Measurements from ENCODE around the gene WDR77. TPM values are rescaled to one million over a fixed set of nuclear protein-coding genes. Genes with fewer than 3 reads are reported as not detected.

The WDR77 gene
- total and polyA plus RNA-seq, 5 experiments from 2014 or later = 35.4 to 44.6 (median 36.9) TPM

DNA sequence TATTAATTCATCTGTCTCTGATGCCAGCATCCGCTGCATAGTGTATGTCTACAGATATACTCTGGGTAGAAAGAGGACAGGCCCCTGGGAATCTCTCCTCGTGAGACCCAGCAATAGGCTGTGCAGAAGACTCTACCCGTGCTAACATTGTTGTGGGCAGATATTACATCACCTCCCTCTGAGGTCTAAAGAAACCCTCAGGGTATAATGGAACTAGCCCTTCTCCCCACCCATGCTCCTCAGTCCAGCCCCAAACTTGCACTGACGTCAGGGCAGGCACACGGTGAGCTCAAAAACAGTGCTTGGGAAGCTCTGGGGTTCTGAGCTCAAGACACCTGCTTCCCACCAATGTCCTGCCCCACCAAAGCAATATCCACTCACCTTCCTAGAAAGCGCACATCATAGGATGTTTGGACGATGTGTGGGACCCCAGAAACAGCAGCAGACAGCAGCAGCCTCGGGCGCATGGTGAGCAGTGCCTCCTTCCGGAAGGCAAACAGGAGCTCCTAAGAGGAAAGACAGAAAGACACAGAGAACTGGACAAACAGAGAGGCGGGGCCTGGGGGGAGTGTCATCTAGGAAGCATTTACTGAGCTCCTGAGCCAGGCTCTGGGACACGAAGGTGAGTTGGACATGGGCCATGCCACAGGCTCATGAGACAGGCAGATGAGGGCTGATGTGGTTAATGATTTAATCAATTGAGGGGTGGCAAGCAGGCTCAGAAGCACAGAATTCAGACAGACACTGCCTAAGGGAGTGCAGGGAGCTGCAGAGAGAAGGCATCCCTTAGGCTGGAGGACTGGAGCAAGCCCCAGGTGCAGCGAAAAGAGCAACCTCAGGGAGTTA, 26.3 kb downstream of the WDR77 start:
- DNase-seq (no peak), ATAC-seq (no peak)
- peaks cover 7 to 26% (median 21%) of the 10 kb centered on the region in 3 donors for H3K36me3 Mint-ChIP-seq
- POLR2A ChIA-PET = no interaction called here
- H3K9me3 Mint-ChIP-seq = no peaks in the 10 kb centered on the region
- H3K27ac Mint-ChIP-seq = no peak overlapping the region
- H3K4me1 Mint-ChIP-seq = peaks cover 0 to 8% (median 2%) of the 10 kb centered on the region in 4 donors
- peaks cover 0 to 2% (median 0%) of the 10 kb centered on the region in 5 donors for H3K27me3 Mint-ChIP-seq
- no peak overlapping the region for H3K4me3 Mint-ChIP-seq

DNA sequence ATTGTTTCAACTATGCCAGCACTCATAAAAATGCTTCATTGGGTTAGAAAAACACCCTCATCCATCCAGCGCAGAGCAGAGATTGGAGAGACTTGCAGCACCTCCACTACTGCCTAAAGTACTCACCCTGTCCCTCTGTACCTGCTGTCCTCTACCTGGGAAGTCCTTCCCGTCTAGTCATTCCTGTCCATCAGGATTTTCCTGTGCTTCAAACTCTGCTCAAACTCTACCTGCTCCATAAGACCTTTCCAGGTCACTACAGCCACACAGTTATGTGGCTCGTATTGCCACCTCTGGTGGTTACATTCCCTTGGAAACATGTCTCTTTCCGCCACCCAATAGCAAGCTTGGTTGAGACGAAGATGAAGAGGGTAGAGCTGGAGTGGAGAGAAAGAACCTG, 28.7 kb downstream of the WDR77 start:
- H3K4me3 Mint-ChIP-seq = no peak overlapping the region
- no peak for DNase-seq
- POLR2A ChIA-PET = interaction anchor here (1.3 kb wide), 1 partner anchor 15 kb away, joined by 5 read pairs; no protein-coding TSS in a partner anchor
- peaks cover 17 to 48% (median 41%) of the 10 kb centered on the region in 3 donors for H3K36me3 Mint-ChIP-seq
- H3K9me3 Mint-ChIP-seq = no peaks in the 10 kb centered on the region
- peaks cover 0 to 2% (median 0%) of the 10 kb centered on the region in 4 donors for H3K4me1 Mint-ChIP-seq
- ATAC-seq = no peak
- H3K27me3 Mint-ChIP-seq = peaks cover 0 to 2% (median 0%) of the 10 kb centered on the region in 5 donors
- H3K27ac Mint-ChIP-seq = peak overlapping the region in 1 of 10 donors; percentile 26

DNA sequence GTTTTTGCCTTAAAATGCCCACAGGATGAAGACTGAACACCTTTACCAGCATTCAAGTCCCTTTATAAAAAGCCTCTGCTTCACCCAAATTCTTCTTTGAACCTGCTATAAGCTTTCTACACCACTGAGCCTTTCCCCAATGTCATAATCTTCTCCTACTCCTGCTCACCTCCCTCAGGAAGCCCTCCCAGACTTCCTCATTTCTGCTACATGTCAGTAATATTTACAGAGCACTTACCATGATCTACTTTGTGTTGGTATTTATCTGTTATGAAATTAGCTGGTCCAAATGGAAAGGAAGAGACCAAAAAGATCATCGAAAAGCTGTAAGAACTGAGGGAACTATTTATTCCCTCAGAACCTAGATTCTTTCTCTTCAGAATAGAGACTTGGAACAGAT, 30.0 kb downstream of the WDR77 start:
- ATAC-seq (no peak), DNase-seq (no peak)
- Mint-ChIP-seq H3K36me3 (peaks cover 17 to 59% (median 53%) of the 10 kb centered on the region in 3 donors), H3K4me3 (no peak overlapping the region), H3K9me3 (no peaks in the 10 kb centered on the region), H3K27me3 (peaks cover 0 to 2% (median 0%) of the 10 kb centered on the region in 5 donors), H3K4me1 (peaks cover 0 to 2% (median 0%) of the 10 kb centered on the region in 4 donors), H3K27ac (no peak overlapping the region)
- POLR2A ChIA-PET = no interaction called here

DNA sequence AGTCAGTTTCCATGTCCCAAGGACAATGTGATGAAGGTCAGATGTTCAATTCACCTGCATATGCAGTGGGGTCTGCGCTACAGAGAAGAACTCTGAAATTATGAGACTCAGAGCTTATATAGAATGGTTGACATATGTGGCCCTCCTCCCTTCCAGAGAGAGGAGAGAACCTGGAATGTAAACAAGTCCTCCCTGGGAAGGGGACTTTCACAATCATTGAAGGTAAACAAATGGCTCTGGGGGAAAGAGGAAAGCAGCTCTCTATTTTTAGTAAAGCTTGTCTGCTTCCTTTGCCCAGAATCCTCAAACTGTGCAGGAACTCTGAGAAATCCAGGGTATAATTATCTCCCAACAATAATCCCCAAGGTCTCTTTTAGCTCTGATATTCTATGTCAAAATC, 31.3 kb downstream of the WDR77 start:
- peaks cover 0 to 2% (median 0%) of the 10 kb centered on the region in 4 donors for H3K4me1 Mint-ChIP-seq
- H3K9me3 Mint-ChIP-seq = no peaks in the 10 kb centered on the region
- DNase-seq (no peak), ATAC-seq (no peak)
- no peak overlapping the region for H3K4me3 Mint-ChIP-seq
- peaks cover 0 to 2% (median 0%) of the 10 kb centered on the region in 5 donors for H3K27me3 Mint-ChIP-seq
- H3K27ac Mint-ChIP-seq = no peak overlapping the region
- POLR2A ChIA-PET = no interaction called here
- H3K36me3 Mint-ChIP-seq = peaks cover 17 to 61% (median 55%) of the 10 kb centered on the region in 3 donors

DNA sequence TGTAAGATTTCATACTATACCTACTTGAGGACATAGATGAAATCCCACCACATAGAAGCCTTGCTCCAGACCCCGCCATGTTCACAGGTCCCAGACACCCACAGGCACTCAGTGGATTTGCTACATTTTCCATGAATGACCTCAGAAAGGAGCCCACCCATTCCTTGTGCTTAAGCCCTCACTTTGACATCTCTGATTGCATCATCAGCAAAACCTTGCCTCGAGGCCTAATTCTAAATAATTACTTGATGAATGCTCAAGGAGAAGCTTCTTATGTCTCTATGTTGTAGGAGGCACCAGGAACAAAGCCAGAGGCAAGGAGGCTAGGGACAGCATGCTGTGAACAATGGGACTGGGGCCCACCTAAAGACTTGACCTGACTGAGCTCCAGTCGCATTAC, 33.6 kb downstream of the WDR77 start:
- no peak overlapping the region for H3K27ac Mint-ChIP-seq
- ATAC-seq (no peak), DNase-seq (no peak)
- peaks cover 0 to 2% (median 0%) of the 10 kb centered on the region in 5 donors for H3K27me3 Mint-ChIP-seq
- H3K4me1 Mint-ChIP-seq = peaks cover 0 to 2% (median 0%) of the 10 kb centered on the region in 4 donors
- no peak overlapping the region for H3K4me3 Mint-ChIP-seq
- H3K36me3 Mint-ChIP-seq = peaks cover 14 to 57% (median 38%) of the 10 kb centered on the region in 3 donors
- H3K9me3 Mint-ChIP-seq = no peaks in the 10 kb centered on the region
- POLR2A ChIA-PET = no interaction called here

DNA sequence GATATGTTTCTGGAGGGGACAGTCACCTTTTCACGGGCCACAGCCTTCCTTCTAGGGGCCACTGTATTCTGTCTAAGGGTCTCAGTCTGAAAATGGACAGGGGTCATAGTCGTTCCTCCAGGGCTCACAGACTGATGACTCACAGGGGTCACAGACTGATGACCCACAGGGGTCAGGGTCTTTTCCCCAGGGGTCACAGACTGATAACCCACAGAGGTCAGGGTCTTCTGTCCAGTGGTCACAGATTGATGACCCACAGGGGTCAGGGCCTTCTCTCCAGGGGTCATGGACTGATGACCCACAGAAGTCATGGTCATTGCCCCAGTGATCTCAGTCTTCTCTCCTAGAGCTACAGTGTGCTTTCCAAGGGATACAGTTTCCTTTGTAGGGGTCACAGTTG, 34.3 kb downstream of the WDR77 start:
- ATAC-seq (no peak), DNase-seq (no peak)
- Mint-ChIP-seq H3K27me3 (no peaks in the 10 kb centered on the region), H3K4me3 (no peak overlapping the region), H3K9me3 (no peaks in the 10 kb centered on the region), H3K36me3 (peaks cover 10 to 51% (median 35%) of the 10 kb centered on the region in 3 donors), H3K27ac (no peak overlapping the region), H3K4me1 (peaks cover 0 to 2% (median 0%) of the 10 kb centered on the region in 4 donors)
- POLR2A ChIA-PET = no interaction called here

DNA sequence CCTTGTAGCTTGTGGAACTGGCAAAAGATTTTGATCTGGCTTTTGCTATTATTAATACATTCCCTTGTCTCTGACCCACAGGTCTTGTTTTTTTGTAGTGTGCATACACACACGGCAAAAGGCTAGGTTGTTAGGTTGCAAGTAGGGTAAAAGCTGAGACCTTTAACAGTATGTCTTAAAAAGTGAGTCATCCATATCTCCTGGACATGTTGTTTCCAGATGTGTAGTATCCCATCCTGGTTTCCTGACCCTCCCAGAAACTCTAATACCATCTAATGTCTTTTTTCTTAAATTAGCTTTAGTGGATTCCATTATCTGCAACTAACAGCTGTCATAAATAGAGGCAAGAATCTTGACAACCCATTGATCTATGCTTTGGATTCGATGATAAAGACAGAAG, 36.2 kb downstream of the WDR77 start:
- no peak for ATAC-seq
- Mint-ChIP-seq H3K4me3 (no peak overlapping the region), H3K36me3 (peaks cover 10 to 38% (median 35%) of the 10 kb centered on the region in 3 donors), H3K4me1 (no peaks in the 10 kb centered on the region), H3K9me3 (no peaks in the 10 kb centered on the region), H3K27me3 (no peaks in the 10 kb centered on the region), H3K27ac (no peak overlapping the region)
- DNase-seq = no peak
- POLR2A ChIA-PET = no interaction called here

DNA sequence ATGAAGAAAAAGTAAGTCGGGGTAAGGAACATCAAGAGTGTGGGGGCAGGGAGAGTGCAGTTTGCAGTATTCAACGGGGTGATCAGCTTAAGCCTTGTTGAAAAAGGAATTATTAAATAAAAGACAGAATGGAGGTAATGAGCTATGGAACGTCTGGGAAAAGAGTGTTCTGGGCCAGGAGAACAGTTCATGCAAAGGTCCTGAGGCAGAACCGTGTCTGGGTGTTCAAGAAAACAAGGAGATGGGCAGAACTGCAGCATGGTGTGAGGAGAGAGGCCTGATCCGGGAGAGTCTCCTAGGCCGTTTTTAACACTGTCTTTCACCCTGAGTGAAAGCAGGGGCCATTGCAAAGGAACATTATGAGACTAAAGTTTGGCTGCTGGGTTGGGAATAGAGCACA, 41.8 kb downstream of the WDR77 start:
- ATAC-seq = no peak
- no peaks in the 10 kb centered on the region for H3K9me3 Mint-ChIP-seq
- no peak for DNase-seq
- POLR2A ChIA-PET = no interaction called here
- H3K4me3 Mint-ChIP-seq = no peak overlapping the region
- peaks cover 14 to 29% (median 28%) of the 10 kb centered on the region in 4 donors for H3K4me1 Mint-ChIP-seq
- H3K36me3 Mint-ChIP-seq = no peaks in the 10 kb centered on the region
- peak overlapping the region in 9 of 10 donors; percentile 0 to 89 (median 71) for H3K27ac Mint-ChIP-seq
- no peaks in the 10 kb centered on the region for H3K27me3 Mint-ChIP-seq

DNA sequence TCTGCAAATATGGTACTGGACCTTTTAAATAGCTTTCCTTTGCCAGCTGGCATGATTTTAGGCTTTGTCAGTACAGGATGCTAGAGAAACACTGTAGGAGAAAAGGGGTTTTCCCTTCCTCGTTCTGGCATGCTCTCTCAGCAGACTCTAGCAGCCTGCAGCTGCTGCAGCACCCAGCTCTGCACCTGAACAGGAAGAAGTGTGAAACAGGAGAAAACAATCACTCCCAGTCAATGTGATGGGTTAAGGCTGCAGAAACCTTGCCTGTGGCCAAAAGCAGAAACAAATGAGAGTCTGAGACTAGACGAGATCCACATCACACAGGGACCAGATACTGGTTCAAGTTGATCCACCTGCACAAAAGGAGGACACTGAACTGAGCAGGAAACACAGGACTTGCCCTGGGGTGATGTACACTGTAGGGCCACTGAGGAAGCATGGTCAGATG, 42.7 kb downstream of the WDR77 start:
- H3K36me3 Mint-ChIP-seq = no peaks in the 10 kb centered on the region
- H3K27ac Mint-ChIP-seq = peak overlapping the region; percentile 41 to 93 (median 80)
- H3K4me3 Mint-ChIP-seq = peak overlapping the region; percentile 1 to 83 (median 60)
- no peaks in the 10 kb centered on the region for H3K9me3 Mint-ChIP-seq
- DNase-seq (peak; percentile 11 to 73 (median 48)), ATAC-seq (peak; percentile 100)
- POLR2A ChIA-PET = interaction anchor here (1.1 to 1.9 kb wide), 4 partner anchors 15 to 442 kb away, joined by 3 to 5 read pairs (median 4); partner anchors contain the start of genes ATP5PB, LRIF1 and WDR77
- H3K4me1 Mint-ChIP-seq = peaks cover 14 to 29% (median 28%) of the 10 kb centered on the region in 4 donors
- H3K27me3 Mint-ChIP-seq = no peaks in the 10 kb centered on the region

DNA sequence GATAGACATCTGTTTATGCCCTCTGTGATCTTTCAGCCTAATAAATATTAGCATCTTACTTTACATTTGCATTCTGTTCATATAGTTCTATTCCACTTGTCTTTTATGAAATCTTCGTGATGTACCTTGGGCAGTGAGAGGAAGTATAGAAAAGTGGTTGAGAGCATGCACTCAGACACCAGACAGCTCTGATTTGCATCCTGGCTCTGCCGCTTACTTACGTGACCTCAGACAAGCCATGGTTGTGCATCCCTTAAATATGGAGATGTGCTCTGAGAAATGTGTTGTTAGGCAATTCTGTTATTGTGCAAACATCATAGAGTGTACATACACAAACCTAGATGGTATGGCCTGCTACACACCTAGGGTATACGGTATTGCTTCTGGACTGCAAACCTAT, 44.5 kb downstream of the WDR77 start:
- Mint-ChIP-seq H3K36me3 (no peaks in the 10 kb centered on the region), H3K4me1 (peaks cover 17 to 34% (median 33%) of the 10 kb centered on the region in 4 donors), H3K4me3 (no peak overlapping the region), H3K27ac (no peak overlapping the region), H3K9me3 (no peaks in the 10 kb centered on the region), H3K27me3 (no peaks in the 10 kb centered on the region)
- POLR2A ChIA-PET = interaction anchor here (0.6 kb wide), 1 partner anchor 217 kb away, joined by 3 read pairs; no protein-coding TSS in a partner anchor
- DNase-seq (no peak), ATAC-seq (no peak)

DNA sequence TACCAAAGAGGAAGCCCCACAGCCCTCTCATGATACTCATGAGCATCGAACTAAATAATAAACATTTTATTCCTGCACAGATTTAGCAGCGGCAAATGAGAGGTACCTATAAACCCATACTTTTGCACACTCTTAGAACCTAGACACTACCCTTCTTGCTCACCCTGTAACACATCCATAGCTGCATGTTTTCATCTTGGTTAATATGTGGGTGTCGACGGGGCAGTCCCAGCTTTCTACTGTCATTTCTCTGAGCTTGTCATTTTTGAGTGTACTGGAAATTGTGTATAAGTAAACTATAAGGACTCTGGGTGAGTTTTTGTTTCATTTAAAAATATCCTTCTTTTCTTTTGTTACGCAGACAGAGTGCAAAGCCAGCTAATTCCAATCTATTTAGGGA, 47.0 kb downstream of the WDR77 start:
- no peak for ATAC-seq

DNA sequence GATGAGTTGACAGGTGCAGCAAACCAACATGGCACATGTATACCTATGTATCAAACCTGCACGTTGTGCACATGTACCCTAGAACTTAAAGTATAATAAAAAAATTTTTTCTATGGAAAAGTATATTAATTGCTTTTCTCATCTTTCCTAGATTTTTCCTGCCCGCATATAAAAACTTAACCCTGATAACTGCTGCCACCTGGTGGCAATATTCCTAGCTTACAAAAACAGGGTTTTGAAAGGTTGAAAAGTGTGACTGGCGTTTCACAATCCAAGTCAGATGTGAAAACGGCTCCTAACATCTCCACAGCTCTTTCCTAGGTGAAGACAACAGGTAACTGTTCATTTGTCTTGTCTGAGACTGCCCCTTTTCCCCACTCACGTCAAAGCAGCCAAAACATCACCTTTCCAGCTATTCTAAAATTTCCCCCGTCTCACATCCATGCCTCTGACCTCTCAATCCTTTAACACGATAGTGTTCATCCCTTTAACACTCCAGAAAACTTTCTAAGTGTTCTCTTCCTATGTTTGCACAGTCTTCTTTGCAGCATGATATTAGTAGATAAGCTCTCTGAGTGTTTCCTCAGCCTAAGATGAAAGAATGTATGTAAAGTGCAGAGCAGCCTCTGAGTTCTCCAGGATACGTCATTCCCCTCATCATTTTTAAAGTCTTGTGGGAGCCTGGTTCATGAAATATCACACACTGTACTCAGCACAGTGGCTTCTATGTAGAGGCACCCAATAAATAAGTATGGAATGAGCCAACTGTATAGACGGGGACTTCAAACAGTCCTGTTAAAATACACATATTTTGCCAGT, 49.1 kb downstream of the WDR77 start:
- Mint-ChIP-seq H3K9me3 (peaks cover 0 to 14% (median 0%) of the 10 kb centered on the region in 9 donors), H3K27me3 (no peaks in the 10 kb centered on the region), H3K4me3 (no peak overlapping the region), H3K4me1 (peaks cover 3 to 10% (median 8%) of the 10 kb centered on the region in 4 donors), H3K36me3 (peaks cover 0 to 5% (median 0%) of the 10 kb centered on the region in 3 donors), H3K27ac (peak overlapping the region in 1 of 10 donors; percentile 27)
- POLR2A ChIA-PET = interaction anchor here (1.3 to 1.5 kb wide), 3 partner anchors 41 to 184 kb away, joined by 3 to 8 read pairs (median 3); no protein-coding TSS in a partner anchor
- ATAC-seq (no peak), DNase-seq (peak in 8 of 10 donors; percentile 7 to 45 (median 34))

More for the DNA sequence above, 47.0 kb downstream of the WDR77 start:
- no peak for DNase-seq
- Mint-ChIP-seq H3K4me1 (peaks cover 14 to 30% (median 27%) of the 10 kb centered on the region in 4 donors), H3K4me3 (no peak overlapping the region), H3K9me3 (peaks cover 0 to 14% (median 0%) of the 10 kb centered on the region in 9 donors), H3K27me3 (no peaks in the 10 kb centered on the region), H3K27ac (no peak overlapping the region), H3K36me3 (peaks cover 0 to 5% (median 0%) of the 10 kb centered on the region in 3 donors)
- POLR2A ChIA-PET = no interaction called here

All from naive thymus-derived CD8-positive, alpha-beta T cell (primary cell).